IMR-90 (cell line): ENCODE measurements around the gene RNU6-9. TPM values are rescaled to one million over a fixed set of nuclear protein-coding genes. Genes with fewer than 3 reads are reported as not detected.

Experiments used
- ATAC-seq: fragments of 200-7000 bp; cut with Tn5 transposase; 2 replicates; pipeline ENCODE4 v1.9.1; 2020; ENCODE audit warnings: low read depth, mild to moderate bottlenecking, moderate library complexity
- BruUV-seq: library from RNA; stranded (reverse); fragments of 400-500 nt; replicated peaks from 2 replicates; lab custom pipeline; 2021; lab: Mats Ljungman, UMichigan
- CTCF ChIA-PET: fragments of 300-600 bp; formaldehyde crosslinking; extraction: SDS; loops from one replicate; lab custom pipeline; 2021; ENCODE audit warnings: antibody characterized with exemption; lab: Yijun Ruan, JAX
- POLR2A ChIA-PET: fragments of 300-600 bp; sonication (Branson Sonifier 250); formaldehyde crosslinking; loops from one replicate; lab custom pipeline; 2022; ENCODE audit warnings: antibody characterized with exemption; ENCODE audit not compliant: unreplicated experiment; lab: Charles Lee
- DNase-seq: peaks from one replicate; pipeline ENCODE4 v3.0.0; 2013
- H2AFZ ChIP-seq: replicated peaks from 2 replicates; pipeline ENCODE3; 2013; ENCODE audit warnings: low read length, mild to moderate bottlenecking; ENCODE audit not compliant: poor library complexity
- H2AK5ac ChIP-seq: 2 replicates; pipeline ENCODE4 v1.6.1; 2013; ENCODE audit warnings: low read depth, low read length, inconsistent platforms
- H2AK9ac ChIP-seq: replicated peaks from 2 replicates; pipeline ENCODE3; 2013; ENCODE audit warnings: mild to moderate bottlenecking, low read depth, low read length, moderate library complexity; ENCODE audit not compliant: poor library complexity
- H2BK120ac ChIP-seq: 2 replicates; pipeline ENCODE4 v1.6.1; 2013; ENCODE audit warnings: low read depth, low read length, inconsistent platforms
- H2BK15ac ChIP-seq: 3 replicates; pipeline ENCODE4 v1.6.1; 2013; ENCODE audit warnings: low read depth, low read length, inconsistent platforms
- H2BK20ac ChIP-seq: 2 replicates; pipeline ENCODE4 v1.6.1; 2013; ENCODE audit warnings: low read depth, mild to moderate bottlenecking, inconsistent platforms, low read length, moderate library complexity
- H2BK5ac ChIP-seq: 2 replicates; pipeline ENCODE4 v1.6.1; 2013; ENCODE audit warnings: mild to moderate bottlenecking, low read depth, low read length, inconsistent platforms; ENCODE audit not compliant: poor library complexity, severe bottlenecking
- H3K14ac ChIP-seq: replicated peaks from 2 replicates; pipeline ENCODE4 v1.6.1; 2013; ENCODE audit warnings: low read depth, low read length, inconsistent platforms
- H3K18ac ChIP-seq: 2 replicates; pipeline ENCODE4 v1.6.1; 2013; ENCODE audit warnings: low read depth, low read length, control low read depth
- H3K23ac ChIP-seq: 2 replicates; pipeline ENCODE4 v1.6.1; 2013; ENCODE audit warnings: low read depth, low read length, inconsistent platforms
- H3K27ac ChIP-seq: 2 replicates; pipeline ENCODE4 v1.5.1; 2013; ENCODE audit warnings: mild to moderate bottlenecking, control low read depth, low read length; ENCODE audit not compliant: insufficient read depth
- H3K27me3 ChIP-seq: 2 replicates; pipeline ENCODE4 v1.6.1; 2013; ENCODE audit warnings: low read length; ENCODE audit not compliant: control insufficient read depth, insufficient read depth
- H3K36me3 ChIP-seq: 2 replicates; pipeline ENCODE4 v1.6.1; 2013; ENCODE audit warnings: low read length, mixed read lengths; ENCODE audit not compliant: control insufficient read depth, insufficient read depth
- H3K4ac ChIP-seq: 2 replicates; pipeline ENCODE4 v1.6.1; 2013; ENCODE audit warnings: low read depth, low read length, inconsistent platforms
- H3K4me1 ChIP-seq: 2 replicates; pipeline ENCODE4 v1.6.1; 2013; ENCODE audit warnings: low read length, mixed read lengths; ENCODE audit not compliant: control insufficient read depth, insufficient read depth
- H3K4me2 ChIP-seq: 2 replicates; pipeline ENCODE4 v1.6.1; 2013; ENCODE audit warnings: low read depth, mild to moderate bottlenecking, control low read depth, low read length, moderate library complexity
- H3K4me3 ChIP-seq: 2 replicates; pipeline ENCODE4 v1.5.1; 2013; ENCODE audit warnings: low read depth, mild to moderate bottlenecking, control low read depth, low read length, moderate library complexity; ENCODE audit not compliant: insufficient read depth
- H3K56ac ChIP-seq: 2 replicates; pipeline ENCODE4 v1.6.1; 2013; ENCODE audit warnings: low read length, inconsistent platforms; ENCODE audit not compliant: insufficient read depth; ENCODE audit errors: extremely low read depth
- H3K79me1 ChIP-seq, 2 experiments: 2 replicates each; pipeline ENCODE4 v1.6.1; 2013; ENCODE audit warnings: low read length in 2 of 2, inconsistent platforms in 1 of 2, low read depth in 1 of 2
- H3K9ac ChIP-seq: 2 replicates; pipeline ENCODE4 v1.6.1; 2013; ENCODE audit warnings: low read depth, low read length, control low read depth
- H3K9me1 ChIP-seq: 2 replicates; pipeline ENCODE4 v1.6.1; 2013; ENCODE audit warnings: low read length, inconsistent platforms; ENCODE audit not compliant: insufficient read depth
- H3K9me3 ChIP-seq: 2 replicates; pipeline ENCODE4 v1.6.1; 2013; ENCODE audit warnings: low read length; ENCODE audit not compliant: control insufficient read depth, insufficient read depth
- H4K20me1 ChIP-seq: 2 replicates; pipeline ENCODE4 v1.6.1; 2013; ENCODE audit warnings: low read length, inconsistent platforms; ENCODE audit not compliant: insufficient read depth
- H4K5ac ChIP-seq: 2 replicates; pipeline ENCODE4 v1.6.1; 2013; ENCODE audit warnings: mild to moderate bottlenecking, low read depth, low read length, control low read depth
- H4K8ac ChIP-seq, 2 experiments: 2 replicates each; pipeline ENCODE4 v1.6.1; 2013; ENCODE audit warnings: low read depth in 2 of 2, low read length in 2 of 2, control low read depth in 1 of 2, inconsistent platforms in 1 of 2
- H4K91ac ChIP-seq: 2 replicates; pipeline ENCODE4 v1.6.1; 2013; ENCODE audit warnings: low read depth, low read length, inconsistent platforms; ENCODE audit not compliant: insufficient read depth
- BHLHE40 ChIP-seq: fragments of 150-350 bp; IDR thresholded peaks from 2 replicates; pipeline ENCODE4 v1.6.1; 2016; ENCODE audit warnings: mild to moderate bottlenecking, low read depth, low read length
- CEBPB ChIP-seq: IDR thresholded peaks from 2 replicates; pipeline ENCODE4 v1.6.1; 2012; ENCODE audit warnings: low read depth, low read length, improper control_type of control experiment
- CHD1 ChIP-seq: IDR thresholded peaks from 2 replicates; pipeline ENCODE4 v1.6.1; 2012; ENCODE audit warnings: low read depth, low read length, improper control_type of control experiment
- CTCF ChIP-seq: conservative IDR thresholded peaks from 2 replicates; pipeline ENCODE4 v1.5.1; 2012; ENCODE audit warnings: mild to moderate bottlenecking, low read depth, low read length, improper control_type of control experiment
- ELK1 ChIP-seq: fragments of 150-350 bp; IDR thresholded peaks from 2 replicates; pipeline ENCODE4 v1.6.1; 2016; ENCODE audit warnings: low read depth, mild to moderate bottlenecking, low read length, moderate library complexity, borderline replicate concordance
- FOS ChIP-seq: fragments of 150-350 bp; IDR thresholded peaks from 2 replicates; pipeline ENCODE4 v1.6.1; 2016; ENCODE audit warnings: low read depth, low read length
- MAFK ChIP-seq: IDR thresholded peaks from 2 replicates; pipeline ENCODE4 v1.6.1; 2012; ENCODE audit warnings: low read depth, low read length, improper control_type of control experiment
- MAZ ChIP-seq: IDR thresholded peaks from 2 replicates; pipeline ENCODE4 v1.6.1; 2012; ENCODE audit warnings: low read depth, mild to moderate bottlenecking, low read length, improper control_type of control experiment, moderate library complexity, borderline replicate concordance
- MXI1 ChIP-seq: IDR thresholded peaks from 2 replicates; pipeline ENCODE4 v1.6.1; 2012; ENCODE audit warnings: low read depth, mild to moderate bottlenecking, low read length, moderate library complexity, borderline replicate concordance
- NFE2L2 ChIP-seq: fragments of 150-350 bp; IDR thresholded peaks from 2 replicates; pipeline ENCODE4 v1.6.1; 2016; ENCODE audit warnings: low read depth, mild to moderate bottlenecking, low read length
- POLR2A ChIP-seq: IDR thresholded peaks from 2 replicates; pipeline ENCODE4 v1.6.1; 2012; ENCODE audit warnings: mild to moderate bottlenecking, low read depth, low read length
- RAD21 ChIP-seq: IDR thresholded peaks from 2 replicates; pipeline ENCODE4 v1.6.1; 2012; ENCODE audit warnings: low read length, improper control_type of control experiment
- RCOR1 ChIP-seq: IDR thresholded peaks from 2 replicates; pipeline ENCODE4 v1.6.1; 2012; ENCODE audit warnings: mild to moderate bottlenecking, low read length, improper control_type of control experiment; ENCODE audit not compliant: insufficient replicate concordance
- RFX5 ChIP-seq: IDR thresholded peaks from 2 replicates; pipeline ENCODE4 v1.8.0; 2012; ENCODE audit warnings: low read depth, mild to moderate bottlenecking, low read length, moderate library complexity
- SMC3 ChIP-seq: fragments of 150-350 bp; IDR thresholded peaks from 2 replicates; pipeline ENCODE4 v1.6.1; 2016; ENCODE audit warnings: low read depth, mild to moderate bottlenecking, antibody characterized with exemption, low read length, moderate library complexity
- USF2 ChIP-seq: fragments of 150-350 bp; IDR thresholded peaks from 2 replicates; pipeline ENCODE4 v1.6.1; 2017; ENCODE audit warnings: mild to moderate bottlenecking, antibody characterized with exemption, low read length, low read depth
- WGBS, 2 experiments: methylation state at CpG; one replicate each; pipeline versions ENCODE4 v1.1.5 to v1.1.7; 2013; ENCODE audit warnings: missing lambda C conversion rate in 2 of 2; ENCODE audit not compliant: insufficient read length in 1 of 2; ENCODE audit errors: extremely low coverage in 2 of 2; 5-methylcytosine and 5-hydroxymethylcytosine counted together
- dilution Hi-C: fragments of 300-500 bp; cut with HindIII; formaldehyde crosslinking; loops from one replicate; pipeline ENCODE4 v1.14.3; 2018; ENCODE audit warnings: low sequenced_read_pairs; ENCODE audit not compliant: unreplicated experiment
- in situ Hi-C: fragments of 300-500 bp; cut with MboI; formaldehyde crosslinking; loops from 3 replicates; pipeline ENCODE4 v1.14.3; 2019; ENCODE audit warnings: low sequenced_read_pairs, inconsistent platforms, mixed read lengths
- intact Hi-C: fragments of 100-400 bp; cut with micrococcal nuclease; formaldehyde crosslinking; loops from 2 replicates; pipeline ENCODE4 v1.10.0; 2022
- polyA plus RNA-seq, 3 experiments: library from polyadenylated mRNA; depleted of rRNA; stranded (reverse); fragments of >200 nt; gene quantifications; 2 replicates each; pipeline ENCODE4 v1.2.3, GENCODE V29; 2012; ENCODE audit warnings: low replicate concordance in 1 of 3
- total RNA-seq: library from RNA; depleted of rRNA; stranded (reverse); fragments of >200 nt; gene quantifications from 2 replicates; pipeline ENCODE4 v1.2.3, GENCODE V29; 2012

Gene RNU6-9
- total and polyA plus RNA-seq, 2 of the 4 experiments (the other 2 are of a cell fraction) = not detected

GRCh38 chr19:929203-929890, 36.1 kb downstream of the RNU6-9 start:
- Histone ChIP-seq H3K14ac (no peak overlapping the region), H2AFZ (no peak overlapping the region), H3K9ac (no peak overlapping the region), H4K5ac (no peak overlapping the region), H2BK15ac (no peak overlapping the region), H3K9me3 (no peaks in the 10 kb centered on the region), H2BK20ac (no peak overlapping the region), H3K36me3 (peaks cover 40% of the 10 kb centered on the region), H3K4me1 (peaks cover 24% of the 10 kb centered on the region), H4K20me1 (peaks cover 15% of the 10 kb centered on the region), H2AK9ac (no peak overlapping the region), H4K8ac (no peak overlapping the region), H2BK5ac (no peak overlapping the region), H3K27me3 (no peaks in the 10 kb centered on the region), H3K27ac (no peak overlapping the region), H2BK120ac (no peak overlapping the region), H3K4me3 (no peak overlapping the region), H3K9me1 (no peaks in the 10 kb centered on the region; the same call in 1 of the 2 replicates), H3K79me1 (peaks cover 15 to 52% of the 10 kb centered on the region in 2 experiments), H2AK5ac (no peak overlapping the region), H3K56ac (no peak overlapping the region), H4K91ac (no peak overlapping the region), H3K4me2 (no peak overlapping the region), H3K23ac (no peak overlapping the region), H3K18ac (no peak overlapping the region), H3K4ac (no peak overlapping the region)
- dilution Hi-C loops (no loop called here), intact Hi-C loops (no loop called here), in situ Hi-C loops (no loop called here)
- TF ChIP-seq CHD1 (no peak), USF2 (no peak), ELK1 (no peak), SMC3 (no peak), MAFK (no peak), NFE2L2 (no peak), BHLHE40 (no peak), RFX5 (no peak), CEBPB (no peak), CTCF (no peak), RAD21 (no peak), RCOR1 (no peak), MAZ (no peak), POLR2A (no peak), FOS (no peak), MXI1 (no peak)
- ATAC-seq (no peak), DNase-seq (no peak)
- WGBS, 2 experiments = no CpG with 5 or more reads among the region's 51 CpGs
- BruUV-seq = no TSS peak
- POLR2A ChIA-PET = no interaction called here
- CTCF ChIA-PET = interaction anchor here (0.6 kb wide), 1 partner anchor 472 kb away, joined by 3 read pairs; no protein-coding TSS in a partner anchor
